HCT116 (cell line): ENCODE measurements around the gene ZNF750.

ENCODE experiments used
- CBX3 ChIP-seq: IDR thresholded peaks from 2 replicates; pipeline ENCODE4 v1.6.1; 2012; ENCODE audit warnings: low read depth
- CEBPB ChIP-seq: IDR thresholded peaks from 2 replicates; pipeline ENCODE4 v1.6.1; 2012; ENCODE audit warnings: low read depth
- CTCF ChIP-seq, 3 experiments: fragments of 200-600 bp in 1 of 3; sonication (generic) in 1 of 3; IDR thresholded peaks in 2 of 3; conservative IDR thresholded peaks in 1 of 3; 2 replicates each; pipeline ENCODE4 v1.5.1; 2012 to 2017; ENCODE audit warnings: low read depth in 2 of 3, low read length in 2 of 3, antibody characterized with exemption in 1 of 3, borderline replicate concordance in 1 of 3, control low read depth in 1 of 3, mild to moderate bottlenecking in 1 of 3, mixed read lengths in 1 of 3, mixed run types in 1 of 3, moderate library complexity in 1 of 3; ENCODE audit not compliant: insufficient read depth in 1 of 3
- EZH2 ChIP-seq: fragments of 200-600 bp; sonication (generic); IDR thresholded peaks from 2 replicates; pipeline ENCODE4 v1.6.1; 2017; ENCODE audit warnings: antibody characterized with exemption, mixed run types
- JUND ChIP-seq: IDR thresholded peaks from 2 replicates; pipeline ENCODE4 v1.6.1; 2012
- POLR2A ChIP-seq: IDR thresholded peaks from 2 replicates; pipeline ENCODE4 v1.7.0; 2011; ENCODE audit warnings: borderline replicate concordance; ENCODE audit not compliant: insufficient read depth, insufficient read length; ENCODE audit errors: extremely low read depth
- POLR2AphosphoS5 ChIP-seq: IDR thresholded peaks from 2 replicates; pipeline ENCODE4 v1.6.1; 2011; ENCODE audit warnings: mild to moderate bottlenecking, low read depth, low read length, moderate library complexity
- RAD21 ChIP-seq: IDR thresholded peaks from 2 replicates; pipeline ENCODE4 v1.6.1; 2012; ENCODE audit warnings: low read depth, mild to moderate bottlenecking
- SIN3A ChIP-seq: IDR thresholded peaks from 2 replicates; pipeline ENCODE4 v1.6.1; 2012; ENCODE audit warnings: low read depth
- YY1 ChIP-seq: IDR thresholded peaks from 2 replicates; pipeline ENCODE4 v1.6.1; 2011; ENCODE audit warnings: low read length, low read depth, moderate library complexity, mild to moderate bottlenecking; ENCODE audit not compliant: insufficient replicate concordance; ENCODE audit errors: extremely low read depth
- ZFX ChIP-seq: fragments of 450-650 bp; IDR thresholded peaks from 2 replicates; pipeline ENCODE4 v1.6.1; 2017
- ZNF274 ChIP-seq: fragments of 200-500 bp; sonication (Bioruptor generic); IDR thresholded peaks from 2 replicates; pipeline ENCODE4 v1.6.1; 2014; ENCODE audit warnings: mild to moderate bottlenecking, low read depth, low read length, inconsistent platforms
- TF ChIP-seq, protein P1 (sequence below): IDR thresholded peaks from 2 replicates; pipeline ENCODE4 v1.6.1; 2012
- TF ChIP-seq, protein P2 (sequence below): IDR thresholded peaks from 2 replicates; pipeline ENCODE4 v1.6.1; 2012; ENCODE audit warnings: low read depth

GRCh38 chr17:82793974-82794630 is 45.7 kb downstream of the ZNF750 start:
- TF ChIP-seq CTCF (IDR thresholded peaks at IDR 0.05 in 2 of 3, conservative IDR thresholded peaks at IDR 0.05 in 1 of 3; ENCODE audit: borderline replicate concordance in 1 of 3, insufficient read depth in 1 of 3, low read depth in 2 of 3, low read length in 2 of 3) (no peak), YY1 (no peak), POLR2AphosphoS5 (no peak), POLR2A (no peak), RAD21 (no peak), CEBPB (no peak), JUND (no peak), ZNF274 (no peak), CBX3 (no peak), SIN3A (no peak), EZH2 (no peak), ZFX (no peak)
- TF ChIP-seq, protein P1, sequence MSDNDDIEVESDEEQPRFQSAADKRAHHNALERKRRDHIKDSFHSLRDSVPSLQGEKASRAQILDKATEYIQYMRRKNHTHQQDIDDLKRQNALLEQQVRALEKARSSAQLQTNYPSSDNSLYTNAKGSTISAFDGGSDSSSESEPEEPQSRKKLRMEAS, result no peak
- TF ChIP-seq, protein P2, sequence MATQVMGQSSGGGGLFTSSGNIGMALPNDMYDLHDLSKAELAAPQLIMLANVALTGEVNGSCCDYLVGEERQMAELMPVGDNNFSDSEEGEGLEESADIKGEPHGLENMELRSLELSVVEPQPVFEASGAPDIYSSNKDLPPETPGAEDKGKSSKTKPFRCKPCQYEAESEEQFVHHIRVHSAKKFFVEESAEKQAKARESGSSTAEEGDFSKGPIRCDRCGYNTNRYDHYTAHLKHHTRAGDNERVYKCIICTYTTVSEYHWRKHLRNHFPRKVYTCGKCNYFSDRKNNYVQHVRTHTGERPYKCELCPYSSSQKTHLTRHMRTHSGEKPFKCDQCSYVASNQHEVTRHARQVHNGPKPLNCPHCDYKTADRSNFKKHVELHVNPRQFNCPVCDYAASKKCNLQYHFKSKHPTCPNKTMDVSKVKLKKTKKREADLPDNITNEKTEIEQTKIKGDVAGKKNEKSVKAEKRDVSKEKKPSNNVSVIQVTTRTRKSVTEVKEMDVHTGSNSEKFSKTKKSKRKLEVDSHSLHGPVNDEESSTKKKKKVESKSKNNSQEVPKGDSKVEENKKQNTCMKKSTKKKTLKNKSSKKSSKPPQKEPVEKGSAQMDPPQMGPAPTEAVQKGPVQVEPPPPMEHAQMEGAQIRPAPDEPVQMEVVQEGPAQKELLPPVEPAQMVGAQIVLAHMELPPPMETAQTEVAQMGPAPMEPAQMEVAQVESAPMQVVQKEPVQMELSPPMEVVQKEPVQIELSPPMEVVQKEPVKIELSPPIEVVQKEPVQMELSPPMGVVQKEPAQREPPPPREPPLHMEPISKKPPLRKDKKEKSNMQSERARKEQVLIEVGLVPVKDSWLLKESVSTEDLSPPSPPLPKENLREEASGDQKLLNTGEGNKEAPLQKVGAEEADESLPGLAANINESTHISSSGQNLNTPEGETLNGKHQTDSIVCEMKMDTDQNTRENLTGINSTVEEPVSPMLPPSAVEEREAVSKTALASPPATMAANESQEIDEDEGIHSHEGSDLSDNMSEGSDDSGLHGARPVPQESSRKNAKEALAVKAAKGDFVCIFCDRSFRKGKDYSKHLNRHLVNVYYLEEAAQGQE, result no peak
